HepG2 (cell line): ENCODE data around the gene LDB2. TPM values are rescaled to one million over a fixed set of nuclear protein-coding genes. Genes with fewer than 3 reads are reported as not detected.

Experiments used
- ATAC-seq: fragments of 200-7000 bp; cut with Tn5 transposase; 3 replicates; pipeline ENCODE4 v1.9.1; 2020; ENCODE audit warnings: mild to moderate bottlenecking, moderate library complexity
- BruUV-seq: library from RNA; stranded (reverse); fragments of 400-500 nt; replicated peaks from 2 replicates; lab custom pipeline; 2021; lab: Mats Ljungman, UMichigan
- CTCF ChIA-PET: fragments of 300-600 bp; formaldehyde crosslinking; extraction: SDS; loops from one replicate; lab custom pipeline; 2021; ENCODE audit warnings: low total read pairs, inconsistent platforms, low intra/inter-chr PET ratio; lab: Yijun Ruan, JAX
- POLR2A ChIA-PET: fragments of 350-600 bp; sonication (Branson Sonifier 250); formaldehyde crosslinking; loops from one replicate; lab custom pipeline; 2020; ENCODE audit warnings: antibody characterized with exemption, inconsistent platforms; lab: Yijun Ruan, JAX
- DNase-seq: peaks from one replicate; pipeline ENCODE4 v3.0.0-alpha.2; 2015; ENCODE audit warnings: low spot score
- FAIRE-seq: peaks from 3 replicates; lab custom pipeline; 2011; peaks lifted over from hg19 to GRCh38; lab: Jason Lieb, UNC
- H2AFZ ChIP-seq: one replicate; pipeline ENCODE4 v1.6.1; 2011; ENCODE audit warnings: low read length, inconsistent platforms
- H3K27ac ChIP-seq: fragments of 300-600 bp; 3 replicates; pipeline ENCODE4 v1.8.0; 2011; ENCODE audit warnings: mixed run types, mild to moderate bottlenecking, mixed read lengths, low read length, inconsistent platforms; ENCODE audit not compliant: insufficient read depth; ENCODE audit errors: extremely low read length
- H3K27me3 ChIP-seq, 2 experiments: fragments of 200-600 bp in 1 of 2; 2 replicates in 1 of 2; 3 replicates in 1 of 2; pipeline versions ENCODE4 v1.6.0 to v1.8.0; 2011; ENCODE audit warnings: low read length in 2 of 2, mild to moderate bottlenecking in 2 of 2, moderate library complexity in 2 of 2, inconsistent platforms in 1 of 2; ENCODE audit not compliant: insufficient read depth in 2 of 2, control insufficient read depth in 1 of 2
- H3K36me3 ChIP-seq, 2 experiments: fragments of 200-600 bp in 1 of 2; replicated peaks in 1 of 2; 2 replicates in 1 of 2; 3 replicates in 1 of 2; pipeline versions ENCODE4 v1.5.1 to v1.8.0; 2011; ENCODE audit warnings: low read length in 2 of 2, inconsistent platforms in 1 of 2; ENCODE audit not compliant: insufficient read depth in 2 of 2, control insufficient read depth in 1 of 2
- H3K4me1 ChIP-seq: 2 replicates; pipeline ENCODE4 v1.5.1; 2012; ENCODE audit warnings: low read length, inconsistent platforms; ENCODE audit not compliant: insufficient read depth
- H3K4me2 ChIP-seq: 2 replicates; pipeline ENCODE4 v1.6.0; 2011; ENCODE audit warnings: low read depth, low read length, inconsistent platforms
- H3K4me3 ChIP-seq, 3 experiments: fragments of 200-600 bp in 1 of 3; sonication (generic), shearing (Covaris generic) in 1 of 3; replicated peaks in 1 of 3; 2 replicates each; pipeline ENCODE4 v1.5.1; 2011 to 2016; ENCODE audit warnings: low read length in 3 of 3, inconsistent platforms in 2 of 3, low read depth in 2 of 3, mild to moderate bottlenecking in 2 of 3, control low read depth in 1 of 3, mixed read lengths in 1 of 3; ENCODE audit not compliant: insufficient read depth in 1 of 3
- H3K79me2 ChIP-seq: one replicate; pipeline ENCODE4 v1.6.1; 2011; ENCODE audit warnings: low read length, inconsistent platforms; ENCODE audit not compliant: insufficient read depth
- H3K9ac ChIP-seq: 2 replicates; pipeline ENCODE4 v1.6.0; 2011; ENCODE audit warnings: mild to moderate bottlenecking, low read depth, low read length, inconsistent platforms; ENCODE audit not compliant: insufficient read depth
- H3K9me3 ChIP-seq: 2 replicates; pipeline ENCODE4 v1.5.1; 2012; ENCODE audit warnings: mild to moderate bottlenecking, low read length
- H4K20me1 ChIP-seq: 2 replicates; pipeline ENCODE4 v1.6.0; 2011; ENCODE audit warnings: inconsistent platforms, mild to moderate bottlenecking, low read length, moderate library complexity; ENCODE audit not compliant: insufficient read depth
- HINFP ChIP-seq: sonication (generic); formaldehyde crosslinking; IDR thresholded peaks from 2 replicates; pipeline ENCODE4 v1.4.0; 2020; ENCODE audit warnings: low read depth, mild to moderate bottlenecking, missing genetic modification reagents
- MAX ChIP-seq: IDR thresholded peaks from 2 replicates; pipeline ENCODE4 v1.6.1; 2012; ENCODE audit warnings: inconsistent platforms
- MED8 ChIP-seq: sonication (generic); formaldehyde crosslinking; IDR thresholded peaks from 2 replicates; pipeline ENCODE4 v1.8.1; 2023; ENCODE audit warnings: mild to moderate bottlenecking, missing genetic modification reagents; ENCODE audit not compliant: insufficient replicate concordance
- ZEB1 ChIP-seq: IDR thresholded peaks from 2 replicates; pipeline ENCODE4 v1.6.1; 2012; ENCODE audit warnings: mild to moderate bottlenecking, low read depth, inconsistent platforms; ENCODE audit not compliant: insufficient replicate concordance
- ZNF891 ChIP-seq: sonication (generic); formaldehyde crosslinking; IDR thresholded peaks from 2 replicates; pipeline ENCODE4 v1.5.0; 2020; ENCODE audit warnings: mild to moderate bottlenecking, missing genetic modification reagents
- WGBS: methylation state at CpG from one replicate; pipeline ENCODE4 v1.1.6; 2017; ENCODE audit warnings: low lambda C conversion rate; 5-methylcytosine and 5-hydroxymethylcytosine counted together
- in situ Hi-C: cut with HindIII; loops from 2 replicates; pipeline ENCODE4 v1.10.0; 2017; ENCODE audit warnings: low pct_unique_long_range_greater_than_20kb; ENCODE audit not compliant: extremely low pct_ligation_motif_present
- intact Hi-C: fragments of 100-400 bp; cut with micrococcal nuclease; formaldehyde crosslinking; loops from one replicate; pipeline ENCODE4 v1.10.0; 2022; ENCODE audit not compliant: unreplicated experiment
- polyA plus RNA-seq, 8 experiments: library from polyadenylated mRNA; depleted of rRNA in 3 of 8; stranded (reverse) in 7 of 8; unstranded in 1 of 8; fragments of >200 nt; fragmentation: Illumina TruSeq in 4 of 8; extraction: Trizol in 4 of 8; gene quantifications; 2 replicates each; pipeline versions ENCODE4 v1.2.1 to v1.2.3, GENCODE V29; 2011 to 2016; ENCODE audit warnings: low read depth in 4 of 8, missing spikeins in 1 of 8, mixed read lengths in 1 of 8; ENCODE audit not compliant: insufficient read depth in 1 of 8
- total RNA-seq, 5 experiments: library from RNA; depleted of rRNA; stranded (reverse); fragments of >200 nt; fragmentation: Illumina TruSeq; extraction: Trizol; gene quantifications; 2 replicates each; pipeline ENCODE4 v1.2.3, GENCODE V29; 2016; ENCODE audit warnings: low read depth in 1 of 5

Gene LDB2
- total and polyA plus RNA-seq, 2 of the 13 experiments (the other 11 are each of a cell fraction or from before 2014, with no cell fraction given) = not detected

GRCh38 chr4:16659694-16660093 is 238.8 kb downstream of the LDB2 start:
- 17% methylated on average over 3 of the region's 3 CpGs for WGBS
- in situ Hi-C loops = no loop called here
- no peak overlapping the region for H3K4me3 ChIP-seq
- CTCF ChIA-PET = no interaction called here
- POLR2A ChIA-PET = no interaction called here
- H3K9me3 ChIP-seq = no peaks in the 10 kb centered on the region
- no peak overlapping the region for H3K27ac ChIP-seq
- no peak overlapping the region for H2AFZ ChIP-seq
- ATAC-seq = no peak
- no peak for TF ChIP-seq MED8
- no peak for TF ChIP-seq ZEB1
- no peak for TF ChIP-seq HINFP (CRISPR knock-in tag)
- TF ChIP-seq, all 625 proteins: peak for 0
- H3K9ac ChIP-seq = no peak overlapping the region
- no peak overlapping the region for H3K4me2 ChIP-seq
- no peaks in the 10 kb centered on the region for H3K79me2 ChIP-seq
- no peaks in the 10 kb centered on the region for H3K4me1 ChIP-seq
- peaks cover 0 to 7% of the 10 kb centered on the region in 2 experiments; a peak in 2 of 5 replicates for H3K27me3 ChIP-seq
- no peaks in the 10 kb centered on the region for H3K36me3 ChIP-seq
- no peak for FAIRE-seq
- intact Hi-C loops = no loop called here
- BruUV-seq = no TSS peak
- no peaks in the 10 kb centered on the region for H4K20me1 ChIP-seq
- no peak for DNase-seq

GRCh38 chr4:16659079-16659478 is 239.4 kb downstream of the LDB2 start:
- Histone ChIP-seq H3K4me1 (no peaks in the 10 kb centered on the region), H3K79me2 (no peaks in the 10 kb centered on the region), H3K27ac (no peak overlapping the region), H3K27me3 (peaks cover 0 to 11% of the 10 kb centered on the region in 2 experiments; a peak in 2 of 5 replicates), H3K36me3 (no peaks in the 10 kb centered on the region), H3K9me3 (no peaks in the 10 kb centered on the region)
- FAIRE-seq = no peak
- no peak for ATAC-seq
- no peak for DNase-seq
- ChIA-PET CTCF (no interaction called here), POLR2A (no interaction called here)
- in situ Hi-C loops (no loop called here), intact Hi-C loops (no loop called here)
- 50% methylated on average over 6 of the region's 6 CpGs for WGBS
- BruUV-seq = no TSS peak
- TF ChIP-seq ZNF891 (CRISPR knock-in tag) = no peak
- TF ChIP-seq MAX = no peak
- TF ChIP-seq, all 625 proteins: peak for 0
- H3K4me3 ChIP-seq = no peak overlapping the region
- H3K9ac ChIP-seq = no peak overlapping the region
- H3K4me2 ChIP-seq = no peak overlapping the region
- no peak overlapping the region for H2AFZ ChIP-seq
- no peaks in the 10 kb centered on the region for H4K20me1 ChIP-seq
